Hippocampal formation (tissue), 2 donors: ENCODE data around the gene KIF17.

ENCODE experiments used
- DNase-seq, 2 donors: peaks; one replicate each; lab custom pipeline; 2025; lab: John Stamatoyannopoulos, UW

Gene KIF17

DNA sequence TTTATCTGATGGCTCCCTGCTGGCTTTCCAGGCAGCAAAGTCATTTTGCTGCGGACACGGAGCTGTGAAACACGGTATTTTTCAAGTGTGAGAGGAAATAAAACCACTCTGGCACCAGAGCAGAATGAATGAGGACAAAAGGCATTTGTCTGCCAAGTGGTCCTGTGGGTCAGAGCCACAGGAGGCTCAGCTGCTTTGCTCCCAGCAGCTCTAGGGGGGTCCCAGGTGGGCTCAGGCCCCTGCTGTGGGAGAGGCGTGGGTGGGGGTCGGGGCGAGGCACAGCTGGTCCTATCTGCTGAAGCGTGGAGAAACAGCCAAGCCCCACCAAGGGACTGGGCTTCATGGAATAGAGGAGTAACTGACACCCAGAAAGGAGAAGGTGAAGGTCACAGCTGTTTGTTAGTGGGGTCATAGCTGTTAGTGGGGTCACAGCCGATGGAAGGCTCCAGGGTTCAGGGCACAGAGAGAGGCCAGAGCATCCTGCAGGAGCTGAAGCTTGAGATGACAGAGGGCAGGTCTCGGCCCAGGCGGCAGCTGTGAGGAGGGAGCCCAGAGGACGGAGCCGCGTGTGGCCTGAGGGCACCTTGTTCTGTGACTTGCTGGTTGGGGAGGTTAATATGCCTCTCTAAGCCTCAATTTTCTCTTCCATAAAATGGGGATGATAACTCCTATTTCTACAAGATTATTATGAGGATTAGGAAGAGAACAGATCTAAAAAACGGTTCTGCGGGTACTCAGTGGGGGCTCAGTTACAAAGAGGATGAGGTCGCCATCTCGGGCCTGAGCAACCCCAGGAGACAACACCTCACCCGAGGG lies 7.1 kb downstream of the KIF17 start:
- no peak for DNase-seq

DNA sequence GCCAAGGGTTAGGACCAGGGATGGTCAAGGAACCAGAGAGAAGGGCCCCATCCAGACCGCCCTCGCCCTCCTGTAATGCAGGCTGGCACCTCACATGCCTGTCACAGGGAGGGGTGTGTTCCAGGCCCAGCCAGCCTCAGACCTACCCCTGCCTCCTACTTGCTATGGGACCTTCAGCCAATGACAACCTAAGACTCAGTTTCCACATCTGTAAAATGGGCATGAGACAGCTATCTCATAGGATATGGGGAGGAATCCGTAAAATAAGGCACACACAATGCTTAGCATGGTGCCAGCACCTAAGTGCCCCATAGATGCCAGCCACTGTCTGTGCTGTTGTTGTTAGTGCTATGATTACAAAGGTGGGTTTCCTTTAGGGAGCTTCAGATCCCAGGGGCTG lies 7.9 kb downstream of the KIF17 start:
- DNase-seq: no peak

DNA sequence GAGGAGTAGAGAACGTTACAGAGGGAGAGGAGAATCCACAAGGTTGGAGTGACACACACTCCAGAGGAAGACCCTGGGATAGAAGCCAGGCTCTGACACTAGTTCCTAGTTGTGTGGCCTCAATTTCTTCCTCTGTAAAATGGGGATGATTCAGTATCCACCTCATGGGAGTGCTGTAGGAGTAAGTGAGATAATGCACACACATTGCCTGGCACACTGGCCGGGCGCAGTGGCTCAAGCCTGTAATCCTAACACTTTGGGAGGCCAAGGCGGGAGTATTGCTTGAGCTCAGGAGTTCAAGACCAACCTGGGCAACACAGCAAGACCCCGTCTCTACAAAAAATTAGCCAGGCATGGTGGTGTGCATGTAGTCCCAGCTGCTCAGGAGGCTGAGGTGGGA lies 8.9 kb downstream of the KIF17 start:
- no peak for DNase-seq

DNA sequence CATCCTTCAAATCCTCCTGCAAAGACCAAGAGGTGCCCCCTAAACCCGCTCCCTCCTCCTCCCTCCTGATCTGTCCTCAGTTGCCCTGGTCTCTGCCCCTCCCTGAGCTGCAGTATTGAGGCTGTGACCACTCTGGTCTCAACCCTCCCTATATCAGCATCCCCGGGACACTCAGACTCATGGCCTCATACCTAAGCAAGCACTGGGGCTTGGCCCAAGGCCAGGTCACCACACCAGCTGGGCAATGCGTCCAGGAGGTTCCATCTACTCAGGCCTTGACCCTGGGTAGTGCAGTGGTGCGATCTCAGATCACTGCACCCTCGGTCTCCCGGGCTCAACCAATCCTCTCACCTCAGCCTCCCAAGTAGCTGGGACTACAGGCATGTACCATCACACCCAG lies 9.8 kb downstream of the KIF17 start:
- no peak for DNase-seq

DNA sequence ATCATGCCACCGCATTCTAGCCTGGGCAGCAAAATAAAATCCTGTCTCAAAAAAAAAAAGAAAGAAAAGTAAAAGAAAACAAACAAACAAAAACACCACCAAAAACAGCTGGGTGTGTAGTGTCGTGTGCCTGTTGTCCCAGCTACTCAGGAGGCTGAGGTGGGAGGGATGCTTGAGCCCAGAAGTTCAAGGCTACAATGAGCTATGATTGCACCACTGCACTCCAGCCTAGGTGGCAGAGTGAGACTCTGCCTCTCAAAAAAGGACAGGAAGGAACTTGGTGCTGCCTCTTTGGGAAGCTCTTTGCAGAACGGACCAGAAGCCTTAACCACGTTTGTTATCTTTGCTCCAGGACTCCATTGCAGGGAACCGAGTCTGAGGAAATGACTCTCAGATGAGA lies 11.0 kb downstream of the KIF17 start:
- DNase-seq: no peak

DNA sequence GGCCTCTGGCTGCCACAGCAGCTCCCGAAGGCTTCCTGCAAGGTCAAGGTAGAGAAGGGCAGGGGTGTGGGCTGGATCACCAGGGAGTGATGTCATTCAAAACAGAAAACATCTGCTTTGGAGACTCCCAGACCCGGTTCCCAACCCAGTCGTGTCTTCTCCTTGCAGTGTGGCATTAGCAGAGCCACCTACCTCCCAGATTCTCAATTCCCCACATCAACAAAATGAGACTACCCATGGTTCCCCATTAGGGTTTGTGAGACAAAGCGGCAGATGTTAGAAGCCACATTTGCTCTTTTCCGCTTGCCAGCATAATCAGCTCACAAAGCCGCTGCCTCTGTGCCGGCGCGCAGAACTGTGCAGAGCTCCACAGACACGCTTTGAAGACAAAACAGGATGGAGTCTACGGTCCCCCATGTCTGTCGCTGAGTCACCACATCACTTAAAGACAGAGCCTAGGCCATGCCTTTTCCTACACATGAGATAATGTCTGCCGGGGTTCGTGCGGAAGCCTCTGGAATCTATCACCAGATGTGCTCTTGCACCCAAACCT lies 12.5 kb downstream of the KIF17 start:
- no peak for DNase-seq

DNA sequence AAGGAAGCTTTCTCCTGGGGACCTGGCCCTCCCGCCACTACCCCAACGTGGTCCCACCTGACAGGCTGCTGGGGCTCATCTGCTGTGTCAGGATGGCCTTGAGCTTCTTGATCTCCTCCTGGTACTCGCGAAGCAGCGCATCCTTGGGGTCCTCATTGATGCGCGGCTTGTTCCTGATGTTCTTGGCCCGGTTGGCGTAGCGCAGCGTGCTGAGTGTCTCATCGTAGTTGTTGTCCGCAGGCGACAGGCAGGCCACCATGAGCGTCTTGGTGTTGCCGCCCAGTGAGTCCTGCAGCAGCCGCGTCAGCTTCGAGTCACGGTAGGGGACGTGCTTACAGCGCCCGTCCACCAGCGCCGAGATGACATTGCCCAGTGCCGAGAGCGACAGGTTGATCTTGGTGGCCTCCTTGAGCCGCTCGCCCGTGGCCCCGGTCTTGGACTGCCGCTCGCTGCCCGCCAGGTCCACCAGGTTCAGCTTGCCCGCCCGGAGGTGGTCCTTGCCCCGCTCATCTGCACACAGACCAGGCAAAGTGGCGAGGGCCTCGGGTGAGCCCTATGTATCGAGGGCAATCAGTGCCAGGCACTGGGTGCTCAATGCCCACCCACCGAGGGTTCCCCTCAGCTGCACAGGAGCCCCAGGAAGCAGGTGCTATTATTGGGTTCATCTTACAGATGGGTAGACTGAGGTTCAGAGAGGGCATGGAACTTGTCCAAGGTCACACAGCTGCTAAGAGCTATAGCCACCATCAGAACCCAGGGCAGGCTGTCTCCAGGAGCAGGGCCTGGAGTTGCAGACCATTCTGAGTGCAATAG lies 13.2 kb downstream of the KIF17 start:
- no peak for DNase-seq

DNA sequence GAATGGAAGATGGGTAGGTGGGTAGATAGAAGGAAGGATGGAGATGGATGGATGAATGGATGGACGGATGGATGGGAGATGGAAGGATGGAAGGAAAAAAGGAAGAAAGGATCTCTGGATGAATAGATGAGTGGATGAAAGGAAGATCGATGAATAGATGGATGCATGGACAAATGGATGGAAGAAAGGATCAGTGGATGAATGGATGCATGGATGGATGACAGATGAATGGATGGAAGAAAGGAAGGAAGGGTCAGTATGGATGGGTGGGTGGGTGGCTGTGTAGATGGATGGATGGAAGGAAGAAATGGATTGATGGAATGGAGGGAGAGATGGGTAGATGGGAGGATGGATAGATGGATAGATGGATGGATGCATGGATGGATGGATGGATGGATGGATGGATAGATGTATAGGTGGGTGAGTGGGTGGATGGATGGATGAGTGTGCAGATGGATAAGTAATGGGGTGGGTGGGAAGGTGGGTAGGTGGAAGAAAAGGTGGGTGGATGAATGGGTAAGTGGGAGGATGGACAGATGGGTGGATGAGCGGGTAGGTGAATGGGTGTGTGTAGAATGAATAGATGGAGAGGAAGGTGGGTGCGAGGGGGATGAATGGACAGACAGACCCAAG lies 14.6 kb downstream of the KIF17 start:
- no peak for DNase-seq

DNA sequence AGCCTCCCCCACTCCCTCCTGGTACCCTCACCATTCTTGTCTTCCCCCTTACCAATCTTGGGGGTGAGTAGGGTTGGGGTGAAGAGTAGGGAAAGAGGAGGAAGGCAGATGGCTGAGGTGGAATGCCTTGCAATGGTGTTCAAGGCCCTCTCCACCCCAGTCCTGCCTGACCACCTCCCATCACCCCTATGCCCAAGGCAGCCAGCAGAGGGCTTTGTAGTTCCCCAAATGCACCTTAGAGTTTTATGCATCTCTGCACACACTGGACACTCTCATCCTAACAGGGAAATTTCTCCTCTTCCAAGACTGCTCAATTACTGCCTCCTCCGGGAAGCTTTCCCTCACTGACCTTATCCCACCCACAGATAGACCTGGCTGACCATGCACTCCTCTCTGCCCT lies 15.4 kb downstream of the KIF17 start:
- DNase-seq: no peak

DNA sequence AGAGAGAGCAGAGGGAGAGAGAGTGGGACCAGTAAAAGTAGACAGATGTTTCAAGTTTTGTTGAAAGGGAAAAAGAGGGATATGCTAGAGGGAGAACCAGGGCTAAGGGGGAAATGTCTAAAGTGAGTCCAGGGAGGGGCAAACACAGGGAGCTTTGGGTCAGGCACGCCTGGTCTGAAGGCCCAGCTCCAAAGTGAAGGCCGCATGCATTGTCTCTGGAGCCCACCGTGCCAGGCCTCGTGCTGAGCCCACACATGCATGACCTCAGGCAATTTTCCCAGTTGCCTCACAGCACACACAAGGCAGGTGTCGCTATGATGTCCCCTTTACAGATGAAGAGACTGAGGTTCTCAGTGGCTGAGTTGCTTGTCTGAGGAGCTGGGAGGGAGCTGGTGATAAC lies 16.0 kb downstream of the KIF17 start:
- no peak for DNase-seq

DNA sequence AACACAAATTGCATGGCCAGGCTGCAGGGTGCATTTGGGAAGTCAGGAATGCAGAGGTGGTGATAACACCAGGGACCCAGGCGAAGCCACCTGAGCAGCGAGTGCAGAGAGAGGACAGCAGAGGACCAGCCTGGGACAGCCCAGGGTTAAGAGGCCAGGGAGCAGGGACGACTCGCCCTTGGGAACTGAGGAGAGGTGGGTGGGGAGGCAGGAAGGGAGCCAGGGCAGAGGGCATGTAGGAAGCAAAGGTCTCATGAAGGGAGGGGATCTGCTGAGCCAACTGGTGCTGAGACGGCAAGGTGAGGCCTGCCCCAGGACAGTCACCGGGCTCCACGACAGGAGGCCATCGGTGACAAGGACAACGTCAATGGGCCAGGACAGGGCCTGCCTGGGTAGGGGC lies 16.4 kb downstream of the KIF17 start:
- DNase-seq: no peak

DNA sequence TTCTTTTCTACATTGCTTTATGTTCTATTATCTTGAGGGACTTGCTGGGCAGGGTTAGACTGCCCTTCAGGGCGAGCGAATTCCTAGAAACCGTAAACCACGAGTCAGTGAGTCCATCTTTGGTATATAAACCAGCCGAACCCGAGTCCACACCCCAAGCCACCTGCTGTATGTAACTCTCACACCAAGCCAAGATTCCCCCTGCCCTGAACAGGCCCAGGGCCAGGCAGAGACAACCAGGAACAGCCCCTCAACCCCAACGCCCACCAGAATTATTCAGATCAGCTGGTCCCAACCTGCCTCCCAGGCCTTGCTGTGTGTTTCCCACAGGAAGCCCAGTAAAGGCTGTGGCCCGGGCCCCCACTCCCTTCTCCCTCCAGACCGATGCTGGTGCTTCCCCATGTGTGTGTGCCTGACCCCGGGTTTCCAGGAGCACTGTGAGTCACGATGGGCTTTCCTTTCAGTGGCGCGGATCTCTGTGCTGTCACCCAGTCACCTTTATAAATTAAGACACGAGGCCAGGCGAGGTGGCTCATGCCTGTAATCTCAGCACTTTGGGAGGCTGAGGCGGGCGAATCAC lies 17.1 kb downstream of the KIF17 start:
- no peak for DNase-seq

DNA sequence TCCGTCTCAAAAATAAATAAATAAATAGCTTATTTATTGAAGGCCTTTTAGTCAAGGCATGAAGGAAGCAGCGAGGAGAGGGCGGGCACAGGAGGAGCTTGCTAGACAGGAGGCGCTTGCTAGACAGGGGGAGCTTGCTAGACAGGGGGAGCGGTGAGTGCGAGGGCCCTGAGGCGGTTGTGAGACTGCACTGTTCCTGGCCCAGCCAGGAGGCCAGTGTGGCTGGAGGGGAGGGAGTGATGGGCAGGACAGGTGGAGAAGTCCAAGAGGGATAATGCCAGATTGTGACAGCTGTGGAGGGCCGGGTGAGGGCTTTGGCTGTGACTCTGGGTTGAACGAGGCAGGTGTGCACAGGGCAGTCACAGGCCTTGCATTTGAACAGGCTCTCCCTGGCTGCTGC lies 18.2 kb downstream of the KIF17 start:
- no peak for DNase-seq

DNA sequence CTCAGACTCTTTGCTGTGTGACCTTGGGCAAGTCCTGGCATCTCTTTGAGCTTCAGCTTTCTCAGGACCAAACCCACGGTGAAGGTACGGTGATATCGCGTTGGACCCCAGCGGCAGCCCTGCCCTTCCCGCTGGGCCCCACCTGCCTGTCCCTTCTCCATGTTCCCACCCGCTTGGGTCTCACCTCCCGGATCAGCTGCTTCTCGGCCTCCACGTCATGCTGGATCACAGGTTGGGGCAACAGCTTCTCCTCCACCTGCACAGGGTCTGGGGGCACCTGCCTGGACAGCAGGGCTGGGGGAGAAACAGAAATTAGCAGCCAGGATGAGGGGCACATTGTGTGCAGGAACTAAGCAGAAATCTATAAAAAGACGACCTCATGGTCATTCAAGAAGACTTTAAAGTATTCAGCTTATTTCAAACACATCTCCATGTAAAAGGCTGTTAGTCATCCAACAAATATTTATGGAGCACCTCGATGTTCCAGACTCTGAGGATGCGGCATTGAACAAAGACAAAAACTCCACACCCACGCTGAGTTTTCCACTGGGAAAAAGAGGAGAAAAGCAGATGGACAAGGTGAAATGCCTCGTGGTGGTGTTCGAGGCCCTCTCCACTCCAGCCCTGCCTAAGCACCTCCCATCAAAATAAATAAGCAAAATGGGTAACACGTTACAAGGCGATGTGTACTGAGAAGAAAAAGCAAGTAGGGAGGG lies 19.5 kb downstream of the KIF17 start:
- no peak for DNase-seq

DNA sequence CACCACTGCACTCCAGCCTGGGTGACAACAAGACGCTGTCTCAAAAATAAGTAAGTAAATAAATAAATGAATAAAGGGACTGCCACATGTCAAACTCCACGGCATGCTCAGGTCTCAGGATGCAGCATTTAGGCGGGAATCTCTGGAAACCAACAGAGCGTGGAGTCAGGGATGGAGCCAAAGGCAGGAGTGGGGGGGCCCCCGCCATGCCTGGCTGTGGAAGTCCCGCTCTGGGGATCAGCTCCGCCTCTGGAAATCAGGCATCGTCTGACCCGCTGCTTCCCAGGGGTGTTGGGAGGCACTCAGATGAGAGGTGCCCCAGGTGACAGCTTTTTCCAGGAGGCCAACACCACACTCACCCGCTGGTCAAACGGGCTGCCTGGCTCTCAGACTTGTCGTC lies 20.2 kb downstream of the KIF17 start:
- no peak for DNase-seq

DNA sequence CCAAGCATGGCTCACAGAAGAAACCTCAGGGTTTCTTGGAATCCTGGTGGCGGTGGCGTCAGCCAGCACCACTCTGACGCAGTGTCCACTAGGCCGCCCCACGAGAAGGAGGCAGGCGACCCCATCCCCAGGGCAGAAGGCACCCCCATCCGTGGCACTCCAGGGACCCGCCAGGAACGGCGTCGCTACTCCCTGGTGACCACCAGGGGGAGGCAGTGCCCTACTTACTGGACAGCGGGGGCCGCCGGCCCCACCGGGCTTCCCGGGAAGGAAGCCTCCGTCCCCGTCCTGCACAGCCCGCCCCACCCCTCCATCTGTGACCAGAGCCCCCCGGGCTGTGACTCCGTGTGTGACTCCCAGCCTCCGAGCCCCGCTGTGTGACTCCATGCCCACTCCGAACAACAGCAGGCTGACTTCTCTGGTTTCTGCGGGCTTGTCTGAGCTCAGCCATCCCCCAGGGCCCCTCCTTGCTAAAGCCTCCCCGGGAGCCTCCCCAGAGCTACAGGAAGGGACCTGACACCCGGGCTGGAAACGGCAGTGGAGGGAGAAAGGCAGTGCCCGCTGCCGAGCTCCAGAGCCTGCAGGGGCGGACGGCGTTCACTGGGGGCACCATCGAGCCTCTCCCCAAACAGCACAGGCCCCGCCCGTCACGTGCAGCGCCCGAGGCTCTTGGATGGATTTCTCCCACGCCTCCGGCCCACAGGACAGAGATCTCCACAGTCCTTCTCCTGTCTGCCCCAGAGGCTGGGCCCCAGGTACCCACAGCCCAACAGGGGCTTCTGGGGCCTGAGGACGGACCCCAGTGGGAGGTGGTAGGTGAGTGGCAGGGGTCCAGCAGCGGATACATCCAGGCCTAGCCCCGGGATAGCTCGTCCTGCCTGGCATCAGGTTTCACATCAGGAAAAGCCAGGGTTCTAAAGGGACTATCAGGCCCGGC lies 21.1 kb downstream of the KIF17 start:
- DNase-seq: peak; percentile 67 to 71

DNA sequence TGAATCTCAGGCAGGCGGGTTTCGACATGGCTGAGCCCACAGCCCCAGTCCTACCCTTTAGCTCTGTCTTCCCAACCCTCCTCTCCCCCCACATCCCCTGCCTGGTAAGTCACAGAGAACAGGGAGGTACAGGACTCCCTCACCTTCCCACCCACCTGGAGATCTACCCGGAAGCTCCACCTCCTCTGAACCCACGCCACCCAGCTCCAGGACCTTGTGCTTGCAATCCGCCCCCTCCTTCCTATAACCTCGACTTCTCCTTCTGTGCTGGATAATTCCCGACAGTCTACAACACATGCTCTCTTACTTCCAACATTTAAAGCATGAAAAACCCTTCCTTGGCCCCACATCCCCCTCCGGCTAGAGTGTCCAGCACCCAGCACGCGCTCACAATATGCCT lies 22.3 kb downstream of the KIF17 start:
- DNase-seq: no peak

DNA sequence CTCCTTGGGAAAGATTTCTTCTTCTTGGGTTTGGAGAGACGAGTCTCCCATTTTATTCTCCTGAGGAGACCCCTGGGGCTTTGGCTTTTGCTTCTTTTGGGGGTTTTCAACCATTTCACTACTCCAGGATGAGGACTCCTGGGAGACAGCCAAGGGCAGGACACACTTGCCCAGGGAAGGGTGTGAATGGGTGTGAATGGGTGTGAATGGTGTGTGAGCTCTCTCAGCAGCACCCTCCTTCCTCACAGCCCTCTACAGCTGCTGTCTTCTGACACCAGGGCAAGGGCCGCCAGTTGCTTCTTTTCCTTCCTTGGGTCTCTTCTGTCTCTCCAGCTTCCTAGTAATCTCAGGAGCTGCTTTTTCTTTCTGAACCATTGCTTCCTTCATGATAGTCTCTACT lies 24.2 kb downstream of the KIF17 start:
- no peak for DNase-seq

DNA sequence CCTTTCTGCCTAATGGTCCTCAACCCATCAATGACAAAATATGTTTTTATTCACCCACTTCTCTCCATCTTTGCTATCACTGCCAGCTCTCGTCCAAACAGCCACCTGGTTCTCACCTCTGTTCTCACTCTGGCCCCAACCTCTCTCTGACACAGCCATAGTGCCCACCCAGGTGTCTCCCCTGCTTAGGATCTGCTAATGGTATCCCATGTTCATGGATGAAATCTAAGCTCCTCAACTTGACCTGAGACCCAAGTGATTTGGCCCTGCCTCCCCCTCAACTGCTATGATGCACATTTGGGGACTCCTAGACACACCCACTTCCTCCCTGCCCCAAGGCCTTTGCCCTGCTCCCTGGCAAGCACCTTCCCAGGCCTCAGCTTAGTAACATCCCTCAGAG lies 25.9 kb downstream of the KIF17 start:
- no peak for DNase-seq

DNA sequence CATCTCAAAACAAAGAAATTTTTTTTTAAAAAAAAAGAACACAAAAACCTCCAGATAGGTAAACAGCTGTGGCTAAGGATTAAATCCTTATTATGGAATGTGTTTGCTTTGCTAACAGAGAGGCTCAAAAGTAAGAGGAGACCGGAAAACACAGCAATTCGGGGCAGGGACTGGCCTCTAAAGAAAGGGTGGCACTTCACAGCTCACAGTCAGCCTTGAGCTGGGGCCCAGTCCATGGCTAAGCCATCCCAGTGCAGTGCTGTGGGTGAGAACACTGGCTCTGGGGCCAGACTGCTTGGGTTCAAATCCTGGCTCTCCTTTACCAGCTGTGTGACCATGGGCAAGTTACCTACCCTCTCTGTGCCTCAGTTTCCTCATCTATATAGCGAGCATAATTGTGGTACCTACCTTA lies 28.2 kb downstream of the KIF17 start:
- no peak for DNase-seq
